ENCODE results near the gene GCNT4. TPM values are rescaled to one million over a fixed set of nuclear protein-coding genes. Genes with fewer than 3 reads are reported as not detected.

Gene GCNT4
- total RNA-seq, 4 donors from 2014 or later, result 1.1 to 2.8 (median 1.7) TPM

- H3K9me3 ChIP-seq, result no peaks in the 10 kb centered on the region
- no peaks in the 10 kb centered on the region for H3K4me1 ChIP-seq
- ATAC-seq, result no peak
- no peak for DNase-seq
- intact Hi-C loops (cut with DNase I; ENCODE audit: low total_unique reads), result no loop called here
- no peak overlapping the region for H3K27ac ChIP-seq
- H3K4me3 ChIP-seq, result no peak overlapping the region
- H3K27me3 ChIP-seq, result no peaks in the 10 kb centered on the region
- in situ Hi-C loops (cut with MboI; ENCODE audit: low sequenced_read_pairs in 4 of 4), result no loop called here
- H3K36me3 ChIP-seq, result no peaks in the 10 kb centered on the region
- TF ChIP-seq POLR2A (IDR thresholded peaks at IDR 0.05) (no peak), CTCF (IDR thresholded peaks at IDR 0.05 in 4 of 5, conservative IDR thresholded peaks at IDR 0.05 in 1 of 5) (no peak)
Measured at GRCh38 chr5:75037106-75037505, 15.3 kb downstream of the GCNT4 start.

- TF ChIP-seq POLR2A (IDR thresholded peaks at IDR 0.05) (no peak), CTCF (IDR thresholded peaks at IDR 0.05 in 4 of 5, conservative IDR thresholded peaks at IDR 0.05 in 1 of 5) (no peak)
- H3K36me3 ChIP-seq, result no peaks in the 10 kb centered on the region
- intact Hi-C loops (cut with DNase I; ENCODE audit: low total_unique reads), result no loop called here
- no peaks in the 10 kb centered on the region for H3K27me3 ChIP-seq
- no peak for ATAC-seq
- no peaks in the 10 kb centered on the region for H3K9me3 ChIP-seq
- H3K4me1 ChIP-seq, result no peaks in the 10 kb centered on the region
- no peak overlapping the region for H3K27ac ChIP-seq
- in situ Hi-C loops (cut with MboI; ENCODE audit: low sequenced_read_pairs in 4 of 4), result no loop called here
- no peak for DNase-seq
- H3K4me3 ChIP-seq, result no peak overlapping the region
Measured at GRCh38 chr5:75034137-75034739, 18.1 kb downstream of the GCNT4 start.

GRCh38 chr5:75031366-75031765 is 21.0 kb downstream of the GCNT4 start:
- no peaks in the 10 kb centered on the region for H3K36me3 ChIP-seq
- TF ChIP-seq POLR2A (IDR thresholded peaks at IDR 0.05) (no peak), CTCF (IDR thresholded peaks at IDR 0.05 in 4 of 5, conservative IDR thresholded peaks at IDR 0.05 in 1 of 5) (no peak)
- no peaks in the 10 kb centered on the region for H3K27me3 ChIP-seq
- H3K27ac ChIP-seq, result no peak overlapping the region
- ATAC-seq, result no peak
- H3K9me3 ChIP-seq, result no peaks in the 10 kb centered on the region
- no peak overlapping the region for H3K4me3 ChIP-seq
- intact Hi-C loops (cut with DNase I; ENCODE audit: low total_unique reads) (no loop called here), in situ Hi-C loops (cut with MboI; ENCODE audit: low sequenced_read_pairs in 4 of 4) (no loop called here)
- H3K4me1 ChIP-seq, result no peaks in the 10 kb centered on the region
- no peak for DNase-seq

- H3K27me3 ChIP-seq, result no peaks in the 10 kb centered on the region
- no peak overlapping the region for H3K27ac ChIP-seq
- H3K9me3 ChIP-seq, result no peaks in the 10 kb centered on the region
- no peaks in the 10 kb centered on the region for H3K4me1 ChIP-seq
- H3K4me3 ChIP-seq, result no peak overlapping the region
- TF ChIP-seq CTCF (IDR thresholded peaks at IDR 0.05 in 4 of 5, conservative IDR thresholded peaks at IDR 0.05 in 1 of 5) (no peak), POLR2A (IDR thresholded peaks at IDR 0.05) (no peak)
- intact Hi-C loops (cut with DNase I; ENCODE audit: low total_unique reads), result no loop called here
- no peak for DNase-seq
- ATAC-seq, result no peak
- in situ Hi-C loops (cut with MboI; ENCODE audit: low sequenced_read_pairs in 4 of 4), result no loop called here
- H3K36me3 ChIP-seq, result no peaks in the 10 kb centered on the region
Measured at GRCh38 chr5:75028090-75028489, 24.3 kb downstream of the GCNT4 start.

All from gastrocnemius medialis (tissue), 4 donors.